GM12878 (cell line): ENCODE measurements around the gene CCDC88A. TPM values are rescaled to one million over a fixed set of nuclear protein-coding genes. Genes with fewer than 3 reads are reported as not detected.

ENCODE experiments used
- ATAC-seq: fragments of 200-7000 bp; cut with Tn5 transposase; 3 replicates; pipeline ENCODE4 v1.9.1; 2020; ENCODE audit warnings: mild to moderate bottlenecking, moderate library complexity
- BruUV-seq: library from RNA; stranded (reverse); fragments of 400-500 nt; replicated peaks from 2 replicates; lab custom pipeline; 2021; lab: Mats Ljungman, UMichigan
- CTCF ChIA-PET: fragments of 300-600 bp; sonication (Branson Sonifier 250); formaldehyde crosslinking; extraction: SDS; loops from one replicate; lab custom pipeline; 2021; ENCODE audit warnings: inconsistent platforms; lab: Yijun Ruan, JAX
- POLR2A ChIA-PET: fragments of 350-600 bp; formaldehyde crosslinking; extraction: SDS; loops from one replicate; lab custom pipeline; 2021; ENCODE audit warnings: inconsistent platforms; lab: Charles Lee
- RAD21 ChIA-PET: fragments of 300-600 bp; sonication (Branson Sonifier 250); formaldehyde crosslinking; loops from one replicate; lab custom pipeline; 2023; ENCODE audit warnings: antibody characterized with exemption; ENCODE audit not compliant: unreplicated experiment; lab: Charles Lee
- SMC1A ChIA-PET: fragments of 300-600 bp; sonication (Branson Sonifier 250); formaldehyde crosslinking; loops from one replicate; lab custom pipeline; 2023; ENCODE audit not compliant: unreplicated experiment, uncharacterized antibody; lab: Charles Lee
- DNase-seq: peaks from one replicate; pipeline ENCODE4 v3.0.0-alpha.2; 2011; ENCODE audit warnings: low read depth, low spot score
- FAIRE-seq: peaks from 3 replicates; lab custom pipeline; 2011; peaks lifted over from hg19 to GRCh38; lab: Jason Lieb, UNC
- H2AFZ ChIP-seq: 2 replicates; pipeline ENCODE4 v1.6.0; 2011; ENCODE audit warnings: low read depth, low read length, control low read depth; ENCODE audit not compliant: control insufficient read depth
- H3K27ac ChIP-seq: 2 replicates; pipeline ENCODE4 v1.5.1; 2011; ENCODE audit warnings: control low read depth; ENCODE audit not compliant: control insufficient read depth, insufficient read depth
- H3K27me3 ChIP-seq, 2 experiments: replicated peaks in 1 of 2; 2 replicates each; pipeline versions ENCODE4 v1.6.0 to v1.6.1; 2011; ENCODE audit warnings: low read length in 1 of 2; ENCODE audit not compliant: control insufficient read depth in 2 of 2, insufficient read depth in 2 of 2
- H3K36me3 ChIP-seq, 2 experiments: 2 replicates each; pipeline ENCODE4 v1.5.1; 2011; ENCODE audit warnings: low read length in 1 of 2; ENCODE audit not compliant: control insufficient read depth in 2 of 2, insufficient read depth in 2 of 2
- H3K4me1 ChIP-seq: 2 replicates; pipeline ENCODE4 v1.6.1; 2011; ENCODE audit warnings: mild to moderate bottlenecking, low read length, moderate library complexity, mixed read lengths; ENCODE audit not compliant: control insufficient read depth, insufficient read depth
- H3K4me2 ChIP-seq: 2 replicates; pipeline ENCODE4 v1.6.0; 2011; ENCODE audit warnings: control low read depth; ENCODE audit not compliant: control insufficient read depth, insufficient read depth
- H3K4me3 ChIP-seq: fragments of 200-600 bp; sonication (generic); 2 replicates; pipeline ENCODE4 v1.5.1; 2016
- H3K79me2 ChIP-seq: 2 replicates; pipeline ENCODE4 v1.6.0; 2011; ENCODE audit warnings: low read length; ENCODE audit not compliant: control insufficient read depth, insufficient read depth
- H3K9ac ChIP-seq: 2 replicates; pipeline ENCODE4 v1.8.0; 2011; ENCODE audit warnings: low read length, control low read depth, mixed read lengths; ENCODE audit not compliant: control insufficient read depth, insufficient read depth
- H3K9me3 ChIP-seq: replicated peaks from 3 replicates; pipeline ENCODE4 v1.5.1; 2011; ENCODE audit warnings: mild to moderate bottlenecking, low read length; ENCODE audit not compliant: control insufficient read depth, insufficient read depth
- H4K20me1 ChIP-seq: 2 replicates; pipeline ENCODE4 v1.6.0; 2011; ENCODE audit not compliant: control insufficient read depth, insufficient read depth
- CBX5 ChIP-seq: sonication (generic); IDR thresholded peaks from 2 replicates; pipeline ENCODE4 v1.6.1; 2016; ENCODE audit warnings: low read depth, moderate library complexity, mild to moderate bottlenecking, inconsistent platforms
- SKIL ChIP-seq: fragments of 450-650 bp; IDR thresholded peaks from 2 replicates; pipeline ENCODE4 v1.6.1; 2017; ENCODE audit warnings: mild to moderate bottlenecking, low read depth, inconsistent platforms; ENCODE audit not compliant: poor library complexity, severe bottlenecking
- WGBS: methylation state at CpG from one replicate; pipeline ENCODE4 v1.1.6; 2016; ENCODE audit warnings: low lambda C conversion rate; ENCODE audit not compliant: insufficient replicate concordance, insufficient coverage; ENCODE audit errors: missing lambda C conversion rate; 5-methylcytosine and 5-hydroxymethylcytosine counted together
- in situ Hi-C: fragments of 300-500 bp; cut with MboI; formaldehyde crosslinking; loops from 9 replicates; pipeline ENCODE4 v1.14.3; 2018; ENCODE audit warnings: mixed read lengths
- intact Hi-C: fragments of 100-400 bp; cut with micrococcal nuclease; formaldehyde crosslinking; loops from one replicate; pipeline ENCODE4 v1.14.2; 2022; ENCODE audit not compliant: unreplicated experiment
- polyA plus RNA-seq, 11 experiments: library from polyadenylated mRNA; depleted of rRNA in 4 of 11; unstranded in 6 of 11; stranded (reverse) in 5 of 11; fragments of >200 nt; fragmentation: Nextera tagmentation in 4 of 11; fragmentation: Illumina TruSeq in 1 of 11; extraction: Ambion mirVana in 4 of 11; extraction: Trizol in 1 of 11; gene quantifications; 1 replicate in 1 of 11; 2 replicates in 10 of 11; pipeline versions ENCODE4 v1.2.1 to v1.2.3, GENCODE V29; 2011 to 2016; ENCODE audit warnings: inconsistent platforms in 2 of 11, missing spikeins in 2 of 11, low read depth in 1 of 11
- total RNA-seq, 4 experiments: library from RNA; depleted of rRNA in 3 of 4; stranded (reverse); fragments of >200 nt in 3 of 4; fragmentation: Illumina TruSeq in 1 of 4; extraction: Trizol in 1 of 4; gene quantifications; 2 replicates each; pipeline versions ENCODE4 v1.2.1 to v1.2.3, GENCODE V29; 2013 to 2021
- TF ChIP-seq, protein P1 (sequence below): fragments of 450-650 bp; IDR thresholded peaks from 2 replicates; pipeline ENCODE4 v1.6.1; 2018; ENCODE audit warnings: mild to moderate bottlenecking, low read depth, moderate library complexity; ENCODE audit not compliant: partially characterized antibody

CCDC88A gene
- total and polyA plus RNA-seq, 10 of the 15 experiments (the other 5 are each of a cell fraction or from before 2014, with no cell fraction given) = 1.8 to 71.6 (median 45.9) TPM

- no peak for TF ChIP-seq SKIL
- TF ChIP-seq, all 136 proteins: peak for 2
Measured at GRCh38 chr2:55420439-55420725, 726 bp upstream of the CCDC88A start (continued).

DNA sequence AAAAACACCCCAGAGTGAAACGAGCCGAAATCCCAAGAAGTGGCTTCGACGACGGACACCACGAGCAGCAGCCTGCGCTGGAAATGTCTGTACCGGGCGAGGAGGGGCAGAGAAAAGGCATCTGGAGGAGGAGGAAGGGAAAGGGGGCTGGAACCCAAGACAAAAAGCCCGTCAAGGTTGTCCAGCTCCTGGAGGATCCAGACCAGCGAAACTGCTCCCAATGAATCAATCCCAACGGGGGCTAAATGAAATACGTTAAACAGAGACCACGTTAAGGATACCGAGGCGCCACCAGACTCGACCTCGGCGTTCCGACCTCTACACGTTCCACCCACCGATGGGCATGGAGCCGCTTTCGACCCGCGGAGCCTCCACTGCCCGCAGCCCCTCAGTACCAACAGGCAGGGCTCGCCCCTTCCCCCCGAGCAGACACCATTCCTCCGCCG is 400 bp downstream of the CCDC88A start:
- intact Hi-C loops (loop anchor here (5.0 to 10.0 kb wide), 2 partner anchors 107 to 374 kb away; no protein-coding TSS in a partner anchor), in situ Hi-C loops (no loop called here)
- peak overlapping the region; percentile 81 for H3K4me2 ChIP-seq
- POLR2A ChIA-PET = no interaction called here
- RAD21 ChIA-PET = no interaction called here
- H3K36me3 ChIP-seq = no peaks in the 10 kb centered on the region
- WGBS = 4% methylated on average over 28 of the region's 31 CpGs
- SMC1A ChIA-PET = no interaction called here
- H4K20me1 ChIP-seq = no peaks in the 10 kb centered on the region
- ATAC-seq (peak; percentile 58), FAIRE-seq (no peak), DNase-seq (no peak)
- H3K9me3 ChIP-seq = no peaks in the 10 kb centered on the region; the same call in 2 of the 3 replicates
- H3K27me3 ChIP-seq = no peaks in the 10 kb centered on the region
- BruUV-seq = TSS peak; percentile 75
- peaks cover 3% of the 10 kb centered on the region; the same call in 1 of the 2 replicates for H3K4me1 ChIP-seq
- H3K79me2 ChIP-seq = peaks cover 44% of the 10 kb centered on the region
- CTCF ChIA-PET = no interaction called here
- peak overlapping the region; percentile 80 for H3K9ac ChIP-seq
- peak overlapping the region; percentile 94 for H3K4me3 ChIP-seq
- TF ChIP-seq, protein P1, sequence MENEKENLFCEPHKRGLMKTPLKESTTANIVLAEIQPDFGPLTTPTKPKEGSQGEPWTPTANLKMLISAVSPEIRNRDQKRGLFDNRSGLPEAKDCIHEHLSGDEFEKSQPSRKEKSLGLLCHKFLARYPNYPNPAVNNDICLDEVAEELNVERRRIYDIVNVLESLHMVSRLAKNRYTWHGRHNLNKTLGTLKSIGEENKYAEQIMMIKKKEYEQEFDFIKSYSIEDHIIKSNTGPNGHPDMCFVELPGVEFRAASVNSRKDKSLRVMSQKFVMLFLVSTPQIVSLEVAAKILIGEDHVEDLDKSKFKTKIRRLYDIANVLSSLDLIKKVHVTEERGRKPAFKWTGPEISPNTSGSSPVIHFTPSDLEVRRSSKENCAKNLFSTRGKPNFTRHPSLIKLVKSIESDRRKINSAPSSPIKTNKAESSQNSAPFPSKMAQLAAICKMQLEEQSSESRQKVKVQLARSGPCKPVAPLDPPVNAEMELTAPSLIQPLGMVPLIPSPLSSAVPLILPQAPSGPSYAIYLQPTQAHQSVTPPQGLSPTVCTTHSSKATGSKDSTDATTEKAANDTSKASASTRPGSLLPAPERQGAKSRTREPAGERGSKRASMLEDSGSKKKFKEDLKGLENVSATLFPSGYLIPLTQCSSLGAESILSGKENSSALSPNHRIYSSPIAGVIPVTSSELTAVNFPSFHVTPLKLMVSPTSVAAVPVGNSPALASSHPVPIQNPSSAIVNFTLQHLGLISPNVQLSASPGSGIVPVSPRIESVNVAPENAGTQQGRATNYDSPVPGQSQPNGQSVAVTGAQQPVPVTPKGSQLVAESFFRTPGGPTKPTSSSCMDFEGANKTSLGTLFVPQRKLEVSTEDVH = no peak
- 0 out of 2 replicates have a peak, but pooled peaks have one; percentile 3 for TF ChIP-seq CBX5
- H2AFZ ChIP-seq = peak overlapping the region; percentile 99
- peak overlapping the region; percentile 75 for H3K27ac ChIP-seq
